Muscle layer of colon (tissue), 2 donors: ENCODE results near the gene DNAJC3.
"Not testable (repeated sequence)": the region's sequence is repeated elsewhere in the genome, so short reads cannot be mapped to it uniquely, and the experiment has no call there.

Experiments used
- H3K27ac ChIP-seq: one replicate; pipeline ENCODE4 v1.7.0; 2013; ENCODE audit warnings: low read depth, mild to moderate bottlenecking, low read length, moderate library complexity
- H3K27me3 ChIP-seq, 2 donors: one replicate each; pipeline ENCODE4 v1.7.0; 2013; ENCODE audit warnings: low read length in 2 of 2, mild to moderate bottlenecking in 2 of 2; ENCODE audit not compliant: insufficient read depth in 2 of 2, control insufficient read depth in 1 of 2
- H3K36me3 ChIP-seq: one replicate; pipeline ENCODE4 v1.7.0; 2013; ENCODE audit warnings: mild to moderate bottlenecking, low read length; ENCODE audit not compliant: insufficient read depth
- H3K4me1 ChIP-seq: one replicate; pipeline ENCODE4 v1.7.0; 2013; ENCODE audit warnings: mild to moderate bottlenecking, low read length; ENCODE audit not compliant: insufficient read depth
- H3K4me3 ChIP-seq, 2 donors: one replicate each; pipeline ENCODE4 v1.7.0; 2013; ENCODE audit warnings: low read length in 2 of 2, low read depth in 1 of 2, mild to moderate bottlenecking in 1 of 2, moderate library complexity in 1 of 2
- H3K9ac ChIP-seq: one replicate; pipeline ENCODE4 v1.7.0; 2013; ENCODE audit warnings: low read length
- H3K9me3 ChIP-seq: one replicate; pipeline ENCODE4 v1.7.0; 2013; ENCODE audit warnings: mild to moderate bottlenecking, low read length
- donor health status: abdominal sarcoma.
- donor health status: Adenocarcinoma of cecum.

Gene DNAJC3

GRCh38 chr13:95706356-95706755, 29.4 kb downstream of the DNAJC3 start:
- no peaks in the 10 kb centered on the region for H3K9me3 ChIP-seq
- no peak overlapping the region for H3K4me3 ChIP-seq
- H3K4me1 ChIP-seq, result peaks cover 11% of the 10 kb centered on the region
- H3K27me3 ChIP-seq, result no peaks in the 10 kb centered on the region
- H3K36me3 ChIP-seq, result no peaks in the 10 kb centered on the region
- no peak overlapping the region for H3K27ac ChIP-seq
- no peak overlapping the region for H3K9ac ChIP-seq

- peaks cover 11% of the 10 kb centered on the region for H3K4me1 ChIP-seq
- H3K4me3 ChIP-seq, result no peak overlapping the region
- no peaks in the 10 kb centered on the region for H3K9me3 ChIP-seq
- H3K9ac ChIP-seq, result no peak overlapping the region
- H3K27me3 ChIP-seq, result no peaks in the 10 kb centered on the region
- no peaks in the 10 kb centered on the region for H3K36me3 ChIP-seq
- no peak overlapping the region for H3K27ac ChIP-seq
Observed at GRCh38 chr13:95707035-95707434, 30.1 kb downstream of the DNAJC3 start.

- Histone ChIP-seq H3K27ac (no peak overlapping the region), H3K36me3 (peaks cover 5% of the 10 kb centered on the region), H3K4me3 (no peak overlapping the region), H3K9me3 (no peaks in the 10 kb centered on the region), H3K9ac (no peak overlapping the region), H3K27me3 (no peaks in the 10 kb centered on the region), H3K4me1 (peaks cover 11% of the 10 kb centered on the region)
Observed at GRCh38 chr13:95707442-95708390, 30.8 kb downstream of the DNAJC3 start.

DNA sequence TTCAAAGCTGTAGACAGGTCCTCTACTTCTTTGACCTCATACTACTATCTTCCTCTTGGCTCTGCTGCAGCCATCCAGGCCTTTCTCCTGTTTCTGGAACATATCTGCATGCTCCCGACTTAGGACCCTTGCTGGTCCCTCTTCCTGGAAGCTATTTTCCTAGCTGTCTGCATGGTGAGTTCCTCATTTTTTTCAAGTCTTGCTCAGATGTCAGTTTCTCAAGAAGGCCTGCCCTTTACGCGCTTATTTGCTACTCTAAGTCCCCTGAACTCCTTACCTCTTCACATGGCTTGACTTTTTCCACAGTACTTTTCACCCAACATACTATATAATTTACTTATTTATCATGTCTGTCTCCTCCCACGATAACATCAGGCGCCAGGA, 31.4 kb downstream of the DNAJC3 start:
- Histone ChIP-seq H3K27ac (no peak overlapping the region), H3K9ac (no peak overlapping the region), H3K27me3 (no peaks in the 10 kb centered on the region), H3K4me3 (no peak overlapping the region), H3K36me3 (peaks cover 5% of the 10 kb centered on the region), H3K9me3 (no peaks in the 10 kb centered on the region), H3K4me1 (peaks cover 8% of the 10 kb centered on the region)

DNA sequence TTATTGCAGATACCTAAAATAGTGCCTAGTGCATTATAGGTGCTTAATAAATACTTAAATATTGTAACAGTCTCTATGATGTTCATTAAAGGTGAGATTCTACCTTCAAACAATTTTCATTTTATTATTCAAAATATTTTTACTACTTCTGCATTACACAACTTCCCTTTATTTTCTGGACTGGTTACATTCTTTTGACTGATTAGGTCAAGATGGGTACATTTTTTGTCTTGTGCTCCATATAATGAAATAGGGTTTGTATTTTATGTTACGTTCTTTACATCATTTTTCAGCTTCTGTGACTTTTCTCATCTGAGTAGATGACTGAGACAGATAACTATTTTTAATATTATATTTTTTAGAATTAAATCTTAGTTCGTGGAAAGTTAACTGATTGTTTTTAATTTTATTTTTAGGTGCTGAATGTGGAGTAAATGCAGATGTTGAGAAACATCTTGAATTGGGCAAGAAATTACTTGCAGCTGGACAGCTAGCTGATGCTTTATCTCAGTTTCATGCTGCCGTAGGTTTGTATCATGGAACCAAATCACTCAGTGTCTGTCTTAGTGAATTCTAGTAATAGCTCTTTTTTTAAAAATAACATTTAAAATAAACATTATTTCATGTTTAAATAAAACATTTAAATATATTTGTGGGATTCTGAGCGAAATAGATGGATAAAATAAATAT, 32.0 kb downstream of the DNAJC3 start:
- H3K36me3 ChIP-seq, result peaks cover 9% of the 10 kb centered on the region
- no peak overlapping the region for H3K4me3 ChIP-seq
- H3K9me3 ChIP-seq, result no peaks in the 10 kb centered on the region
- no peak overlapping the region for H3K27ac ChIP-seq
- peaks cover 7% of the 10 kb centered on the region for H3K4me1 ChIP-seq
- no peak overlapping the region for H3K9ac ChIP-seq
- no peaks in the 10 kb centered on the region for H3K27me3 ChIP-seq

GRCh38 chr13:95710313-95710712, 33.4 kb downstream of the DNAJC3 start:
- H3K9me3 ChIP-seq, result no peaks in the 10 kb centered on the region
- H3K36me3 ChIP-seq, result peaks cover 9% of the 10 kb centered on the region
- no peak overlapping the region for H3K27ac ChIP-seq
- H3K4me1 ChIP-seq, result peaks cover 7% of the 10 kb centered on the region
- H3K27me3 ChIP-seq, result no peaks in the 10 kb centered on the region
- no peak overlapping the region for H3K4me3 ChIP-seq
- H3K9ac ChIP-seq, result no peak overlapping the region

GRCh38 chr13:95712846-95713245, 35.9 kb downstream of the DNAJC3 start:
- H3K4me1 ChIP-seq, H3K36me3 ChIP-seq, H3K9ac ChIP-seq, H3K9me3 ChIP-seq, H3K4me3 ChIP-seq, H3K27ac ChIP-seq, H3K27me3 ChIP-seq: not testable (repeated sequence)

DNA sequence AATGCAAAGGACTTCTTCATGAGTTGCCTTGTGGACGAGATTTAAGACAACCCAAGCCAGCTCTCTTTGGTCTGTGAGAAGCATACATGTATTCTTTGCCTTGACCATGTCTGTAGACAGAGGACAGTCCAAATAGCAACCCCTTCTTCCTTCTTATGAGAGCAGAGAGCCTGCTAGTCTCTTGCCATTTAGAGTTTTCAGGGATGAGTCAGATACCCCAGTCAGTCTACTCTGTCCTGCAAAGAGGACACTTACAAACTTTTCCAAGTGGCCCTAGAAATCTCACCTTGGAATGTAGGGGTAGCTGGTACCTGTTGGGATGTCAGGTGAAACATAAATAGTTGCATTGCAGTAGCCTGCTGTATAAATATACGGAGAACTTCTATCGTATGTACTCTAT, 36.7 kb downstream of the DNAJC3 start:
- no peak overlapping the region for H3K27ac ChIP-seq
- H3K4me1 ChIP-seq, result peaks cover under 1% of the 10 kb centered on the region
- H3K9ac ChIP-seq, result no peak overlapping the region
- H3K27me3 ChIP-seq, result no peaks in the 10 kb centered on the region
- H3K4me3 ChIP-seq, result no peak overlapping the region
- no peaks in the 10 kb centered on the region for H3K9me3 ChIP-seq
- peaks cover 9% of the 10 kb centered on the region for H3K36me3 ChIP-seq

- Histone ChIP-seq H3K4me3 (no peak overlapping the region), H3K9me3 (no peaks in the 10 kb centered on the region), H3K27ac (no peak overlapping the region), H3K36me3 (peaks cover 9% of the 10 kb centered on the region), H3K27me3 (no peaks in the 10 kb centered on the region), H3K4me1 (no peaks in the 10 kb centered on the region), H3K9ac (no peak overlapping the region)
Observed at GRCh38 chr13:95714142-95714832, 37.3 kb downstream of the DNAJC3 start.

DNA sequence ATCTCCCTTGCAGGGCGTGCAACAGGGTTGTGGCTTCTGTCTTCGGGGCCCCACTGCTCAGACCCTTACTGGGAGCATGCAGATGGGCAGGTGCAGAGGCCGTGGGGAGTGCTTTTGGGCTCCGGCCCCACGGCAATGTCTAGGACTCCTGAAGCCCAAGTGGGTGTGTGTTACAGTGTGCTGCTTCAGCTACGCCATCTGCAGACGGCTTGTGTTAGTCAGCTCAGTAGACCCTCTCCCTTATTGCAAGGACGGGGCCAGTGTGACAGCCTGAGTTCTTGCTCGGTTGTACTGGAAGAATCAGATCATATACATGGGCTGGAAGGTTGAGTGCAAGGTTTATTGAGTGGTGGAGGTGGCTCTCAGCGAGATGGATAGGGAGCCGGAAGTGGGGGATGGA, 39.3 kb downstream of the DNAJC3 start:
- no peak overlapping the region for H3K9ac ChIP-seq
- H3K4me1 ChIP-seq, result no peaks in the 10 kb centered on the region
- H3K36me3 ChIP-seq, result peaks cover 9% of the 10 kb centered on the region
- H3K27me3 ChIP-seq, result no peaks in the 10 kb centered on the region
- no peak overlapping the region for H3K4me3 ChIP-seq
- no peaks in the 10 kb centered on the region for H3K9me3 ChIP-seq
- no peak overlapping the region for H3K27ac ChIP-seq

DNA sequence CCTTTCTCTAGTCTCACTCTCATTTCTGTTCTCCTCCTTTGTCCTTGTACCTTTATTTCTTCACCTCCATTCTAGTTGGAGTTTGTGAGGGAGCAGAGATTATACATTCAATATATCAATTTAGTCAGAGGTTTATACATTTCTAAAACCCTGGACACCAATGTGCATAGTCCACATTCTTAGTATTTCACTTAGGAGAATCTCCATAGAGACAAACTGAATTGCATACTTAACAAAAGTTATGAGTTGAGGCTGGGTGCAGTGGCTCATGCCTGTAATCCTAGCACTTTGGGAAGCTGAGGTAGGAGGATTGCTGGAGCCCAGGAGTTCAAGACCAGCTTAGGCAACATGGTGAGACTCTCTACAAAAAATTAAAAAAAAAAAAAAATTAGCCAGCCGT, 45.3 kb downstream of the DNAJC3 start:
- H3K9ac ChIP-seq, result no peak overlapping the region
- no peaks in the 10 kb centered on the region for H3K9me3 ChIP-seq
- no peaks in the 10 kb centered on the region for H3K36me3 ChIP-seq
- H3K27ac ChIP-seq, result no peak overlapping the region
- no peaks in the 10 kb centered on the region for H3K27me3 ChIP-seq
- no peak overlapping the region for H3K4me3 ChIP-seq
- peaks cover 10% of the 10 kb centered on the region for H3K4me1 ChIP-seq
